GM23248 (cell line): ENCODE measurements around the gene ID1.

Source experiments
- EZH2 ChIP-seq: fragments of 200-600 bp; sonication (generic); IDR thresholded peaks from 2 replicates; pipeline ENCODE4 v1.6.1; 2018; ENCODE audit warnings: antibody characterized with exemption, mild to moderate bottlenecking; ENCODE audit not compliant: insufficient read depth, poor library complexity, severe bottlenecking
- EZH2phosphoT487 ChIP-seq: fragments of 200-600 bp; sonication (generic); IDR thresholded peaks from 2 replicates; pipeline ENCODE4 v1.6.1; 2018; ENCODE audit warnings: antibody characterized with exemption, moderate library complexity, mild to moderate bottlenecking, low read depth; ENCODE audit not compliant: insufficient read depth

- TF ChIP-seq EZH2 (no peak), EZH2phosphoT487 (no peak)
Measured at GRCh38 chr20:31606804-31607639, 1.9 kb downstream of the ID1 start.
